Endothelial cell (in vitro differentiated cells): Measurements from ENCODE around the gene TIMP1. TPM values are rescaled to one million over a fixed set of nuclear protein-coding genes. Genes with fewer than 3 reads are reported as not detected.
A peak's percentile ranks its signal among the peaks of the same experiment; 100 is the strongest.

Experiments used
- DNase-seq: peaks from one replicate; pipeline ENCODE4 v3.0.0; 2021; ENCODE audit warnings: low spot score
- H3K27ac Mint-ChIP-seq: one replicate; pipeline ENCODE4 v1.8.0; 2021; ENCODE audit warnings: mixed read lengths, inconsistent platforms; ENCODE audit not compliant: unreplicated experiment
- H3K27me3 Mint-ChIP-seq: one replicate; pipeline ENCODE4 v1.8.0; 2021; ENCODE audit warnings: mild to moderate bottlenecking, moderate library complexity, mixed read lengths, inconsistent platforms; ENCODE audit not compliant: unreplicated experiment
- H3K36me3 Mint-ChIP-seq: one replicate; pipeline ENCODE4 v1.8.0; 2021; ENCODE audit warnings: mild to moderate bottlenecking, low read depth, mixed read lengths, inconsistent platforms; ENCODE audit not compliant: unreplicated experiment
- H3K4me1 Mint-ChIP-seq: one replicate; pipeline ENCODE4 v1.8.0; 2021; ENCODE audit warnings: mild to moderate bottlenecking, mixed read lengths, inconsistent platforms; ENCODE audit not compliant: unreplicated experiment
- H3K4me3 Mint-ChIP-seq: one replicate; pipeline ENCODE4 v1.8.0; 2021; ENCODE audit warnings: mild to moderate bottlenecking, mixed read lengths, inconsistent platforms; ENCODE audit not compliant: unreplicated experiment
- H3K9me3 Mint-ChIP-seq: one replicate; pipeline ENCODE4 v1.8.0; 2021; ENCODE audit warnings: mixed read lengths, inconsistent platforms; ENCODE audit not compliant: unreplicated experiment
- CTCF ChIP-seq: fragments of 200-600 bp; sonication (generic); IDR thresholded peaks from one replicate; pipeline ENCODE4 v1.5.0; 2021; ENCODE audit warnings: antibody characterized with exemption; ENCODE audit not compliant: unreplicated experiment
- total RNA-seq: library from RNA; stranded (reverse); fragmentation: NEBNext Ultra II Directional; extraction: Animal tissue kit (Norgen Biotek cat#: 25700); gene quantifications from one replicate; pipeline ENCODE4 v1.2.1, GENCODE V29; 2021; ENCODE audit not compliant: unreplicated experiment

The TIMP1 gene
- total RNA-seq, 1 donor from 2014 or later = 267 TPM

GRCh38 chrX:47568656-47569295 lies 13.5 kb upstream of the TIMP1 start:
- no peak for DNase-seq
- H3K36me3 Mint-ChIP-seq = peaks cover 31% of the 10 kb centered on the region
- TF ChIP-seq CTCF = peak; percentile 31
- no peak overlapping the region for H3K27ac Mint-ChIP-seq
- H3K4me1 Mint-ChIP-seq = peaks cover 8% of the 10 kb centered on the region
- H3K4me3 Mint-ChIP-seq = no peak overlapping the region
- H3K27me3 Mint-ChIP-seq = peaks cover 8% of the 10 kb centered on the region
- H3K9me3 Mint-ChIP-seq = no peaks in the 10 kb centered on the region

DNA sequence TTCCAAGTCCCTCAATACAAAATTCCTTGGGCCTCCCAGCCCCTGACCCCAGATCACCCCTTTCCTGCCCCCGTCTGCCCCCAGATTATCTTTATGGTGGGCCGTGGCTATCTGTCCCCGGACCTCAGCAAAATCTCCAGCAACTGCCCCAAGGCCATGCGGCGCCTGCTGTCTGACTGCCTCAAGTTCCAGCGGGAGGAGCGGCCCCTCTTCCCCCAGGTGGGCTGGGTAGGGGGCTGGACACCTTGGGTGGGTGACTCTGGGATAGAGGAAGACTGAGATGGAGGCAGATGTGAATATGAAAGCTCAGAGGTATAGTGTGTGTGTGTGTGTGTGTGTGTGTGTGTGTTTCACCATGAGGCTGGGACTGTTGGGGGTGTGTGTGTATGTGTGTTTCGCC lies 11.4 kb upstream of the TIMP1 start:
- Mint-ChIP-seq H3K36me3 (peaks cover 25% of the 10 kb centered on the region), H3K27ac (no peak overlapping the region), H3K4me3 (peak overlapping the region; percentile 56), H3K4me1 (peaks cover 8% of the 10 kb centered on the region), H3K9me3 (no peaks in the 10 kb centered on the region), H3K27me3 (peaks cover 8% of the 10 kb centered on the region)
- DNase-seq = no peak
- no peak for TF ChIP-seq CTCF

GRCh38 chrX:47571215-47571614 lies 11.0 kb upstream of the TIMP1 start:
- H3K27ac Mint-ChIP-seq = no peak overlapping the region
- H3K9me3 Mint-ChIP-seq = no peaks in the 10 kb centered on the region
- peaks cover 25% of the 10 kb centered on the region for H3K36me3 Mint-ChIP-seq
- TF ChIP-seq CTCF = no peak
- peaks cover 11% of the 10 kb centered on the region for H3K27me3 Mint-ChIP-seq
- DNase-seq = no peak
- no peak overlapping the region for H3K4me3 Mint-ChIP-seq
- H3K4me1 Mint-ChIP-seq = peaks cover 8% of the 10 kb centered on the region

DNA sequence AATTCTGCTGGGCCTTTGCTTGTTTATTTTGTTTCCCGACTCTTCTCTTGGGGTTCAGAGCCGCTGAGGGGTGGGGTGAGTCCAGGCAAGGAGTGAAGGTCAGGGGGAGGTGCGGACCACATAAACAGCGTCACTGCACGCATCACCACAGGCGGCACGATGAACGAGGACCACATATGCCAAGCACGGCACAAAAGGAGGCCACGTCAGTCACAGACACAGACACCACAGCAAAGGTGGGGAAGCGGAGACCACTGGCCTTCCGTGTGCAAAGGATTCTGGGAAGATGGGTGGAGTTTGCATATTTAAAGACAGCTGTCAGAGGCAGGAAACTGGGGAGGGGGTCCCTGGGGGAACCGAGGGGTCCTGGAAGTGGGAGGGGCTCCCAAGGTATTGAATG lies 10.3 kb upstream of the TIMP1 start:
- Mint-ChIP-seq H3K4me1 (peaks cover 8% of the 10 kb centered on the region), H3K27me3 (peaks cover 16% of the 10 kb centered on the region), H3K36me3 (peaks cover 25% of the 10 kb centered on the region), H3K4me3 (no peak overlapping the region), H3K9me3 (no peaks in the 10 kb centered on the region), H3K27ac (peak overlapping the region; percentile 72)
- no peak for TF ChIP-seq CTCF
- DNase-seq = no peak

DNA sequence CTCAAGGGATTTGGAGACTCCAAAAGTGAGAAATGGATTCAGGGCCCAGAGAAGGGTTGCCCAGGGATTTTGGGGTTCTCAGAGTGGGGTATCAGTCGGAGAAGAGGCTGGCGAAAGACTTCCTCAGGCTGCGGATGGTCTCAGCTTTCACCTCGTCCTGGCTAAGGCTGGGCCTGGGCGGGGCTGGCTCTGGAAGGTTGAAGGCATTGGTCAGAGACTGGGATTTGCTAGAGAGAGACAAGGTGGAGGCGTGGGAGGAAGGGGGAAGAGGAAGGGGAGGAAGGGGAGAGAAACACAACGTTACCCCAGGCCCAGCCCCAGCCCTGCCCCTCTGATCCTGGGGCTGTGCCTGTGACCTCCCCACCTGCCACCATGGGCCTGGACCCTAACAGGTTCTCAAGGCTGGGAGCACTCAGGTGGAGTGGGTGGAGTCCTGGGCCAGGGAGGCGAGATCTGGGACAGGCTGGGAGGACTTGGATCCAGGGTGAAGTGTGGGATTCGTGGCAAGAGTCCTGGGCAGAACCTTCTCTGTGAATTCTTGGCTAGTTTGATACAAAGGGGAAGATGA lies 9.4 kb upstream of the TIMP1 start:
- Mint-ChIP-seq H3K9me3 (no peaks in the 10 kb centered on the region), H3K4me1 (peaks cover 8% of the 10 kb centered on the region), H3K36me3 (peaks cover 21% of the 10 kb centered on the region), H3K4me3 (no peak overlapping the region), H3K27ac (no peak overlapping the region), H3K27me3 (peaks cover 16% of the 10 kb centered on the region)
- DNase-seq = no peak
- TF ChIP-seq CTCF = no peak
